IMR-90 (cell line): ENCODE results near the gene PLPP4.

Experiments used
- CEBPB ChIP-seq: IDR thresholded peaks from 2 replicates; pipeline ENCODE4 v1.6.1; 2012; ENCODE audit warnings: low read depth, low read length, improper control_type of control experiment
- CTCF ChIP-seq: conservative IDR thresholded peaks from 2 replicates; pipeline ENCODE4 v1.5.1; 2012; ENCODE audit warnings: mild to moderate bottlenecking, low read depth, low read length, improper control_type of control experiment
- ELK1 ChIP-seq: fragments of 150-350 bp; IDR thresholded peaks from 2 replicates; pipeline ENCODE4 v1.6.1; 2016; ENCODE audit warnings: low read depth, mild to moderate bottlenecking, low read length, moderate library complexity, borderline replicate concordance
- FOS ChIP-seq: fragments of 150-350 bp; IDR thresholded peaks from 2 replicates; pipeline ENCODE4 v1.6.1; 2016; ENCODE audit warnings: low read depth, low read length
- MAZ ChIP-seq: IDR thresholded peaks from 2 replicates; pipeline ENCODE4 v1.6.1; 2012; ENCODE audit warnings: low read depth, mild to moderate bottlenecking, low read length, improper control_type of control experiment, moderate library complexity, borderline replicate concordance
- MXI1 ChIP-seq: IDR thresholded peaks from 2 replicates; pipeline ENCODE4 v1.6.1; 2012; ENCODE audit warnings: low read depth, mild to moderate bottlenecking, low read length, moderate library complexity, borderline replicate concordance
- POLR2A ChIP-seq: IDR thresholded peaks from 2 replicates; pipeline ENCODE4 v1.6.1; 2012; ENCODE audit warnings: mild to moderate bottlenecking, low read depth, low read length
- RAD21 ChIP-seq: IDR thresholded peaks from 2 replicates; pipeline ENCODE4 v1.6.1; 2012; ENCODE audit warnings: low read length, improper control_type of control experiment
- RCOR1 ChIP-seq: IDR thresholded peaks from 2 replicates; pipeline ENCODE4 v1.6.1; 2012; ENCODE audit warnings: mild to moderate bottlenecking, low read length, improper control_type of control experiment; ENCODE audit not compliant: insufficient replicate concordance
- RFX5 ChIP-seq: IDR thresholded peaks from 2 replicates; pipeline ENCODE4 v1.8.0; 2012; ENCODE audit warnings: low read depth, mild to moderate bottlenecking, low read length, moderate library complexity
- USF2 ChIP-seq: fragments of 150-350 bp; IDR thresholded peaks from 2 replicates; pipeline ENCODE4 v1.6.1; 2017; ENCODE audit warnings: mild to moderate bottlenecking, antibody characterized with exemption, low read length, low read depth

GRCh38 chr10:120517196-120517595 is 60.2 kb downstream of the PLPP4 start:
- no peak for TF ChIP-seq CTCF
- no peak for TF ChIP-seq POLR2A
- no peak for TF ChIP-seq MAZ
- TF ChIP-seq RCOR1 = no peak
- TF ChIP-seq CEBPB = no peak
- no peak for TF ChIP-seq ELK1
- TF ChIP-seq FOS = no peak
- TF ChIP-seq MXI1 = no peak
- TF ChIP-seq USF2 = no peak
- no peak for TF ChIP-seq RFX5
- TF ChIP-seq RAD21 = no peak
